Right lobe of liver (tissue), 6 donors: ENCODE results near the gene HK1. TPM values are rescaled to one million over a fixed set of nuclear protein-coding genes. Genes with fewer than 3 reads are reported as not detected.

Source experiments
- ATAC-seq, 4 donors: fragments of 200-7000 bp; cut with Tn5 transposase; one replicate each; pipeline ENCODE4 v1.9.1; 2020; ENCODE audit warnings: mild to moderate bottlenecking in 4 of 4, moderate library complexity in 4 of 4
- DNase-seq, 3 donors: peaks; one replicate each; pipeline ENCODE4 v3.0.0-alpha.2; 2020
- H3K27ac ChIP-seq, 3 donors: fragments of 200-600 bp; one replicate each; pipeline ENCODE4 v1.8.0; 2022
- H3K27me3 ChIP-seq, 2 donors: fragments of 200-600 bp; one replicate each; pipeline ENCODE4 v1.8.0; 2022
- H3K36me3 ChIP-seq, 4 donors: fragments of 200-600 bp; sonication (generic) in 1 of 4; one replicate each; pipeline versions ENCODE4 v1.5.1 to v1.8.0; 2017 to 2022; ENCODE audit warnings: control low read depth in 1 of 4
- H3K4me1 ChIP-seq, 4 donors: fragments of 200-600 bp; sonication (generic) in 1 of 4; one replicate each; pipeline versions ENCODE4 v1.5.1 to v1.8.0; 2017 to 2022; ENCODE audit warnings: control low read depth in 1 of 4
- H3K4me3 ChIP-seq, 3 donors: fragments of 200-600 bp; one replicate each; pipeline ENCODE4 v1.8.0; 2022
- H3K9me3 ChIP-seq, 4 donors: fragments of 200-600 bp; sonication (generic) in 1 of 4; one replicate each; pipeline versions ENCODE4 v1.5.1 to v1.8.0; 2017 to 2022; ENCODE audit warnings: control low read depth in 1 of 4
- CTCF ChIP-seq, 4 donors: fragments of 200-600 bp in 3 of 4; fragments of 450-650 bp in 1 of 4; IDR thresholded peaks; one replicate each; pipeline versions ENCODE4 v1.5.1 to v1.8.0; 2016 to 2022; ENCODE audit warnings: antibody characterized with exemption in 4 of 4, mild to moderate bottlenecking in 2 of 4
- POLR2A ChIP-seq: fragments of 450-650 bp; IDR thresholded peaks from one replicate; pipeline ENCODE4 v1.6.1; 2017; ENCODE audit warnings: antibody characterized with exemption, mild to moderate bottlenecking
- WGBS: methylation state at CpG from one replicate; pipeline ENCODE4 v1.1.6; 2018; ENCODE audit warnings: low coverage, low lambda C conversion rate; ENCODE audit not compliant: insufficient coverage; ENCODE audit errors: missing lambda C conversion rate; 5-methylcytosine and 5-hydroxymethylcytosine counted together
- intact Hi-C, 2 donors: fragments of 100-400 bp; cut with DNase I; formaldehyde crosslinking; loops; one replicate each; pipeline versions ENCODE4 v1.11.2 to v1.14.1; 2022
- total RNA-seq, 6 experiments: library from RNA; depleted of rRNA in 2 of 6; stranded (reverse); fragments of >200 nt in 2 of 6; fragmentation: NEBNext Ultra II Directional in 3 of 6; extraction: Animal tissue kit (Norgen Biotek cat#: 25700) in 3 of 6; gene quantifications; one replicate each; pipeline versions ENCODE4 v1.1.0 to v1.2.4, GENCODE V29; 2016 to 2023
- donor health status: DM: no; HTN: yes; CAD: no.
- donor health status: DM: no; HTN: no; CAD: no.
- donor health status: DM: no; HTN: no; CAD: no.
- donor health status: DM: no; HTN: yes; CAD: no.
- donor health status: DM: no; HTN: yes; CAD: no.

HK1 gene
- total RNA-seq, 6 experiments from 2014 or later: 4.2 to 28.0 (median 7.2) TPM

GRCh38 chr10:69416695-69417094 is 138.4 kb downstream of the HK1 start, which contains the start of gene TACR2:
Gene TACR2 (minus strand): TSS chr10:69416918. CDS start chr10:69416323, 595 bp downstream.
- no peak for ATAC-seq

DNA sequence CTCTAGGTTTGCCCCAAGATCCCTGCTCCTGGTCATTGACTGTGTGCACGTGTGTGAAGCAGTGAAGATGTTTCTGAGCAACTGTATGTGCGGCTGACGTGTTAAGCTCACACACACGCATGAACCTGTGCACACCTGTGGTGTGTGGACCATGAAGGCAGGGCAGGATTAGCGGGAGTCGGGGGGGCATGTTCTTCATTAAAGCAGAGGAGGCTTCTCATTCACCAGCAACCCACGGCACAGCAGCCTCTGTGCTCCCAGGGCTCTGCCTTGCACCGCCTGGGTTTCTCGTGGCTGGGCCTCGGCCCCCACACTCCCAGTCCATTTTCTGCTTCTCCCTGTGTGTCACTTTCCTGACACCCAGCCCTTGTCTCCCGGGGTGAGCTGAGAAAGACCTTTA is 139.2 kb downstream of the HK1 start:
- intact Hi-C loops: loop anchor here in 1 of 2 donors (10.0 kb wide), 1 partner anchor 217 kb away; the partner anchor contains the start of gene FAM241B
- H3K36me3 ChIP-seq: no peaks in the 10 kb centered on the region
- no peak for ATAC-seq
- H3K27me3 ChIP-seq: no peaks in the 10 kb centered on the region
- H3K4me3 ChIP-seq: no peak overlapping the region
- no peak overlapping the region for H3K27ac ChIP-seq
- WGBS: 71% methylated on average over 4 of the region's 11 CpGs
- TF ChIP-seq POLR2A (no peak), CTCF (IDR thresholded peaks at IDR 0.05) (no peak)
- no peak for DNase-seq
- no peaks in the 10 kb centered on the region for H3K4me1 ChIP-seq
- no peaks in the 10 kb centered on the region for H3K9me3 ChIP-seq

More at GRCh38 chr10:69416695-69417094, 138.4 kb downstream of the HK1 start, which contains the start of gene TACR2:
- H3K36me3 ChIP-seq: no peaks in the 10 kb centered on the region
- no peaks in the 10 kb centered on the region for H3K27me3 ChIP-seq
- no peak for DNase-seq
- H3K4me1 ChIP-seq: no peaks in the 10 kb centered on the region
- no peak for TF ChIP-seq CTCF (IDR thresholded peaks at IDR 0.05)
- TF ChIP-seq POLR2A: no peak
- intact Hi-C loops: loop anchor here in 1 of 2 donors (10.0 kb wide), 1 partner anchor 218 kb away; the partner anchor contains the start of gene FAM241B
- H3K27ac ChIP-seq: no peak within 1 kb of the TSS
- H3K4me3 ChIP-seq: no peak within 1 kb of the TSS
- WGBS: 62% methylated on average over 4 of the region's 10 CpGs
- H3K9me3 ChIP-seq: no peaks in the 10 kb centered on the region

DNA sequence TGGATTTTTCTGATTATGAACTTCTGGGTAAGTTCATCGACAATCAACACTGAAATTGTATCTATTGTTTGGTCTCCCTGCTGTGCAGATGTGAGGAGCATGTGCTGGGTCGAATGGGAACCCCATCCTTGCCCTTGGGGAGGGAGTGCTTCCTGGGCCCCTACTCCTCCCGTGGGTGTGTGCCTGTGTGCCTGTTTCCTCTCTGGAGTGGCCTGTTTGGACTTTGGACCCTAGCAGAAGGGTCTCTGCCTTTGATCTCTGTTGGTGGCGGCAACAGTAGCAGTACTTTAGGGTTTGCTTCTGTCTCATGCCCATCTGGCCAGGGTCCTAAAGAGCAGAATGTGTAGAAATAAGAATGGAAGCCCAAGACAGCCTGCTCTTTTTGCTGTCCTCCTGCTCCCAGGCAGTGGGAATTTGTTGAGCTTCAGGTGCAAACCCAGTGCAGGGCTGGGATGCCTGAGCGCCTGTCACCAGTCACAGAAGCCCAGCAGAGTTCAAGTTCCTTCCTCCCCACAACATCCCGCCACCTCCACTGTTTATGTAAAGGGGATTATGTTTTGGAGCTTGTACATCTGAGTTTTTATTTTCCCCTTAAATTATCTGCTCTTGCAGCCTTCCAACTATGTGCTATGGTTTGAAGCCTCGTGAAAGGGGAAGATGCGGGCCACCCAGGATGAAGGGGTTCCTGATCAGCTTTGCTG is 139.9 kb downstream of the HK1 start:
- H3K27ac ChIP-seq: no peak overlapping the region
- TF ChIP-seq POLR2A (no peak), CTCF (IDR thresholded peaks at IDR 0.05) (no peak)
- H3K36me3 ChIP-seq: no peaks in the 10 kb centered on the region
- no peak for ATAC-seq
- no peak overlapping the region for H3K4me3 ChIP-seq
- H3K27me3 ChIP-seq: no peaks in the 10 kb centered on the region
- H3K4me1 ChIP-seq: no peaks in the 10 kb centered on the region
- no peaks in the 10 kb centered on the region for H3K9me3 ChIP-seq
- DNase-seq: no peak
- WGBS: 75% methylated on average over 6 of the region's 8 CpGs
- intact Hi-C loops: loop anchor here in 1 of 2 donors (10.0 kb wide), 1 partner anchor 217 kb away; the partner anchor contains the start of gene FAM241B

DNA sequence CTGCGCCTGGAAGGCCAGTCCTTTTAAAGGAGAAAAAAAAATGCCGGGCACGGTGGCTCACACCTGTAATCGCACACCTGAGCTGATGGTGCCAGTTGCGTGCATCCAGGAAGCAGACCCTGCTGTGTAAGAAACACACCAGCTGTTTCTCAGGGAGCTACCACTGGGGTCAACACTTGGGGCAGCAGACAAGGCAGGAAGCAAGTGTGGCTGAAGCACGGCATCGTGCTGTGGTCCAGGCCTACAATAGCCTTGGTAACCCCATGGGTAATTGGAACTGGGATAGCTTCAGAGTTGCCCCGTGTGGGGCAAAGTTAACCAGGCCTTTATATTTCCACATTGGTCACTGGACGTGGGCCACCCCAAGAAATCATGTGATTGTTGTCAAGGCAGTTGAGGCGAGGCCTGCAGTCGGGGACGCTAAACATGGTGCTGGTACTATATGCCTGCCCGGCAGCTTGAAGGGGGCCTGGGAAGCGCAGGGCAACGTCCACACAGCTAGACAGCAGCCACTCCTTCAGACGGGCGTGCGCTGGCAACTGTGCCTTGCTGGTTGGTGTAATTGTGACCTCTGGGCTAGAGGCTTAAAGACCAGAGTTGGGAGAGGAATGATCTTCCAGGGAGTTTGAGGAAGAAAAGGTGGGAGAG is 140.9 kb downstream of the HK1 start:
- Histone ChIP-seq H3K27me3 (no peaks in the 10 kb centered on the region), H3K36me3 (no peaks in the 10 kb centered on the region), H3K27ac (no peak overlapping the region), H3K4me1 (no peaks in the 10 kb centered on the region), H3K4me3 (no peak overlapping the region), H3K9me3 (no peaks in the 10 kb centered on the region)
- no peak for DNase-seq
- no peak for ATAC-seq
- intact Hi-C loops: loop anchor here in 1 of 2 donors (10.0 kb wide), 1 partner anchor 216 kb away; the partner anchor contains the start of gene FAM241B
- TF ChIP-seq CTCF (IDR thresholded peaks at IDR 0.05) (no peak), POLR2A (no peak)
- 79% methylated on average over 5 of the region's 18 CpGs for WGBS
